Gastroesophageal sphincter (tissue), 4 donors: ENCODE measurements around the gene GFRA3. TPM values are rescaled to one million over a fixed set of nuclear protein-coding genes. Genes with fewer than 3 reads are reported as not detected.

Experiments
- ATAC-seq: fragments of 150-250 bp; one replicate; pipeline ENCODE4 v1.9.1; 2016; ENCODE audit warnings: mild to moderate bottlenecking, moderate library complexity
- H3K27ac ChIP-seq, 4 donors: fragments of 200-600 bp; sonication (generic) in 3 of 4; 1 replicate in 3 of 4; 2 replicates in 1 of 4; pipeline ENCODE4 v1.5.1; 2016 to 2019
- H3K27me3 ChIP-seq: fragments of 200-600 bp; sonication (generic); one replicate; pipeline ENCODE4 v1.5.1; 2019
- H3K36me3 ChIP-seq, 2 donors: fragments of 200-600 bp; sonication (generic); one replicate each; pipeline ENCODE4 v1.5.1; 2019; ENCODE audit warnings: control low read depth in 1 of 2
- H3K4me1 ChIP-seq, 3 donors: fragments of 200-600 bp; sonication (generic); 1 replicate in 2 of 3; 2 replicates in 1 of 3; pipeline ENCODE4 v1.5.1; 2016 to 2019; ENCODE audit warnings: control low read depth in 2 of 3
- H3K4me3 ChIP-seq, 2 donors: fragments of 200-600 bp; sonication (generic); one replicate each; pipeline ENCODE4 v1.5.1; 2019; ENCODE audit warnings: mild to moderate bottlenecking in 1 of 2, moderate library complexity in 1 of 2
- H3K9me3 ChIP-seq, 3 donors: fragments of 200-600 bp; sonication (generic); one replicate each; pipeline ENCODE4 v1.5.1; 2017 to 2019; ENCODE audit warnings: control low read depth in 2 of 3
- CTCF ChIP-seq, 4 experiments: fragments of 200-600 bp in 2 of 4; fragments of 450-650 bp in 2 of 4; sonication (generic) in 1 of 4; IDR thresholded peaks; one replicate each; pipeline ENCODE4 v1.5.1; 2017 to 2019; ENCODE audit warnings: antibody characterized with exemption in 4 of 4, mild to moderate bottlenecking in 2 of 4, moderate library complexity in 2 of 4
- EP300 ChIP-seq: sonication (generic); formaldehyde crosslinking; IDR thresholded peaks from one replicate; pipeline ENCODE4 v1.6.1; 2017; ENCODE audit warnings: antibody characterized with exemption, mild to moderate bottlenecking
- POLR2A ChIP-seq, 2 donors: fragments of 450-650 bp; IDR thresholded peaks; one replicate each; pipeline ENCODE4 v1.6.1; 2017; ENCODE audit warnings: antibody characterized with exemption in 2 of 2, mild to moderate bottlenecking in 2 of 2, moderate library complexity in 1 of 2
- POLR2AphosphoS5 ChIP-seq: sonication (generic); formaldehyde crosslinking; IDR thresholded peaks from one replicate; pipeline ENCODE4 v1.6.1; 2017; ENCODE audit warnings: antibody characterized with exemption
- WGBS, 2 donors: methylation state at CpG; one replicate each; pipeline ENCODE4 v1.1.5; 2018; ENCODE audit warnings: low coverage in 1 of 2; 5-methylcytosine and 5-hydroxymethylcytosine counted together
- total RNA-seq, 4 donors: library from RNA; depleted of rRNA; stranded (reverse); fragments of >200 nt; gene quantifications; one replicate each; pipeline ENCODE4 v1.1.0, GENCODE V29; 2016

The GFRA3 gene
- total RNA-seq, 4 donors from 2014 or later, result 0.40 to 6.4 (median 1.7) TPM

- H3K27ac ChIP-seq, result no peak overlapping the region
- peaks cover 0 to 7% (median 0%) of the 10 kb centered on the region in 3 donors for H3K4me1 ChIP-seq
- no peaks in the 10 kb centered on the region for H3K36me3 ChIP-seq
- no peak for ATAC-seq
- H3K4me3 ChIP-seq, result no peak overlapping the region
- H3K27me3 ChIP-seq, result no peaks in the 10 kb centered on the region
- peaks cover 0 to 13% (median 0%) of the 10 kb centered on the region in 3 donors for H3K9me3 ChIP-seq
- TF ChIP-seq CTCF (IDR thresholded peaks at IDR 0.05), result no peak
- TF ChIP-seq POLR2AphosphoS5, result no peak
- no peak for TF ChIP-seq POLR2A (IDR thresholded peaks at IDR 0.05)
- TF ChIP-seq EP300, result no peak
Measured at GRCh38 chr5:138226910-138227309, 47.5 kb downstream of the GFRA3 start.

- Histone ChIP-seq H3K27ac (no peak overlapping the region), H3K36me3 (no peaks in the 10 kb centered on the region), H3K27me3 (no peaks in the 10 kb centered on the region), H3K4me1 (no peaks in the 10 kb centered on the region), H3K4me3 (no peak overlapping the region), H3K9me3 (peaks cover 0 to 13% (median 0%) of the 10 kb centered on the region in 3 donors)
- 89 to 100% methylated on average over 1 to 4 of the region's 6 CpGs for WGBS, 2 donors
- no peak for ATAC-seq
- TF ChIP-seq POLR2AphosphoS5, result no peak
- TF ChIP-seq POLR2A (IDR thresholded peaks at IDR 0.05), result no peak
- TF ChIP-seq EP300, result no peak
- TF ChIP-seq CTCF (IDR thresholded peaks at IDR 0.05), result no peak
Measured at GRCh38 chr5:138224712-138225111, 49.7 kb downstream of the GFRA3 start.

- H3K27ac ChIP-seq, result no peak overlapping the region
- H3K36me3 ChIP-seq, result no peaks in the 10 kb centered on the region
- no peaks in the 10 kb centered on the region for H3K27me3 ChIP-seq
- peaks cover 0 to 13% (median 0%) of the 10 kb centered on the region in 3 donors for H3K9me3 ChIP-seq
- TF ChIP-seq CTCF (IDR thresholded peaks at IDR 0.05), result no peak
- no peak for TF ChIP-seq POLR2AphosphoS5
- TF ChIP-seq POLR2A (IDR thresholded peaks at IDR 0.05), result no peak
- ATAC-seq, result no peak
- H3K4me1 ChIP-seq, result no peaks in the 10 kb centered on the region
- H3K4me3 ChIP-seq, result no peak overlapping the region
- no CpG with 5 or more reads among the region's 1 CpG for WGBS, 2 donors
Measured at GRCh38 chr5:138223532-138223931, 50.9 kb downstream of the GFRA3 start.

- no peak overlapping the region for H3K4me3 ChIP-seq
- TF ChIP-seq CTCF (IDR thresholded peaks at IDR 0.05) (no peak), EP300 (no peak), POLR2A (IDR thresholded peaks at IDR 0.05) (no peak), POLR2AphosphoS5 (no peak)
- H3K36me3 ChIP-seq, result no peaks in the 10 kb centered on the region
- WGBS, 2 donors, result 80 to 85% methylated on average over 1 to 2 of the region's 2 CpGs
- no peaks in the 10 kb centered on the region for H3K27me3 ChIP-seq
- no peaks in the 10 kb centered on the region for H3K9me3 ChIP-seq
- H3K27ac ChIP-seq, result no peak overlapping the region
- H3K4me1 ChIP-seq, result peaks cover 0 to 17% (median 8%) of the 10 kb centered on the region in 3 donors
- ATAC-seq, result no peak
Measured at GRCh38 chr5:138216799-138217198, 57.6 kb downstream of the GFRA3 start.

- ATAC-seq, result peak; percentile 99
- H3K4me1 ChIP-seq, result peaks cover 0 to 41% (median 12%) of the 10 kb centered on the region in 3 donors
- no peaks in the 10 kb centered on the region for H3K27me3 ChIP-seq
- 0% methylated on average over 9 to 29 of the region's 32 CpGs for WGBS, 2 donors
- peak within 1 kb of the TSS; percentile 32 to 86 (median 83) for H3K27ac ChIP-seq
- TF ChIP-seq POLR2A (IDR thresholded peaks at IDR 0.05) (peak in 1 of 2 donors; percentile 17), EP300 (no peak), POLR2AphosphoS5 (peak; percentile 56), CTCF (IDR thresholded peaks at IDR 0.05) (no peak)
- no peaks in the 10 kb centered on the region for H3K9me3 ChIP-seq
- peaks cover 0 to 20% of the 10 kb centered on the region in 2 donors for H3K36me3 ChIP-seq
- peak within 1 kb of the TSS; percentile 96 to 97 for H3K4me3 ChIP-seq
Measured at GRCh38 chr5:138213161-138214029, 61.0 kb downstream of the GFRA3 start, which contains the start of gene CDC23. TSS of gene CDC23 (minus strand) at chr5:138213323. CDS start at chr5:138213312, 11 bp downstream.
